ENCODE data around the gene MAP7D2.

The MAP7D2 gene

GRCh38 chrX:20029728-20030127 lies 87.0 kb downstream of the MAP7D2 start:
- ChIA-PET POLR2A (no interaction called here), CTCF (no interaction called here)
- no peak for DNase-seq (ENCODE audit: extremely low spot score)
- TF ChIP-seq FOXA1 (IDR thresholded peaks at IDR 0.05) (no peak), FOXK2 (IDR thresholded peaks at IDR 0.05) (no peak), HDGF (IDR thresholded peaks at IDR 0.05; ENCODE audit: borderline replicate concordance) (no peak), LEF1 (IDR thresholded peaks at IDR 0.05; ENCODE audit: borderline replicate concordance) (no peak), ZNF384 (IDR thresholded peaks at IDR 0.05) (no peak), FOXM1 (IDR thresholded peaks at IDR 0.05; ENCODE audit: borderline replicate concordance) (no peak), ARNT (IDR thresholded peaks at IDR 0.05) (no peak), SUZ12 (IDR thresholded peaks at IDR 0.05) (no peak), CTBP1 (IDR thresholded peaks at IDR 0.05; ENCODE audit: borderline replicate concordance) (no peak), BHLHE40 (IDR thresholded peaks at IDR 0.05; ENCODE audit: borderline replicate concordance) (no peak), PKNOX1 (IDR thresholded peaks at IDR 0.05) (no peak), ELF4 (IDR thresholded peaks at IDR 0.05) (no peak)

DNA sequence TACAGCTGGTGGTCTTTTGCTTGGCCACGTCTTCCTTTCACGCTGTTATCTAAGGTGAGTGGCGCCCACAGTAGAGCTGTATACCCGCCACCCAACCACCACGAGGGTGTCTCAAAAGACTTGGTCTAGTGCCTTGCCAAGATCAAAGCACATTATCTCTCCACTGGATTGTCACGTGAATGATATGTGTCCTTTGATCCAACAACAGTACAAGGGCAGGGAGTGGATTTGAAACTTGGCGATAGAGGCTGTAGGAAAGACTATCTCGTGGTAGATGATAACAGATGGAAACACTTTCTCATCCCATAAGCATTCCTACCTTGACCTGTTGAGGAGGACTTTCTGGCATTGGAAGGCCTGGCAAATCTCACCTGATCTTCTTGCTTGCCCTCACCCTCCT lies 88.1 kb downstream of the MAP7D2 start:
- no peak for DNase-seq (ENCODE audit: extremely low spot score)
- TF ChIP-seq SP1 (IDR thresholded peaks at IDR 0.05) (no peak), ZNF384 (IDR thresholded peaks at IDR 0.05) (no peak), FOXA1 (IDR thresholded peaks at IDR 0.05) (no peak), PKNOX1 (IDR thresholded peaks at IDR 0.05) (no peak), LEF1 (IDR thresholded peaks at IDR 0.05; ENCODE audit: borderline replicate concordance) (no peak), ARNT (IDR thresholded peaks at IDR 0.05) (no peak), BHLHE40 (IDR thresholded peaks at IDR 0.05; ENCODE audit: borderline replicate concordance) (no peak), TARDBP (IDR thresholded peaks at IDR 0.05) (no peak), FOXK2 (IDR thresholded peaks at IDR 0.05) (no peak), SUZ12 (IDR thresholded peaks at IDR 0.05) (no peak), FOXM1 (IDR thresholded peaks at IDR 0.05; ENCODE audit: borderline replicate concordance) (no peak), L3MBTL2 (conservative IDR thresholded peaks at IDR 0.05) (no peak), NFRKB (IDR thresholded peaks at IDR 0.05) (no peak), CTBP1 (IDR thresholded peaks at IDR 0.05; ENCODE audit: borderline replicate concordance) (no peak), ELF4 (IDR thresholded peaks at IDR 0.05) (no peak), HDGF (IDR thresholded peaks at IDR 0.05; ENCODE audit: borderline replicate concordance) (no peak)
- POLR2A ChIA-PET, result no interaction called here
- CTCF ChIA-PET, result no interaction called here

DNA sequence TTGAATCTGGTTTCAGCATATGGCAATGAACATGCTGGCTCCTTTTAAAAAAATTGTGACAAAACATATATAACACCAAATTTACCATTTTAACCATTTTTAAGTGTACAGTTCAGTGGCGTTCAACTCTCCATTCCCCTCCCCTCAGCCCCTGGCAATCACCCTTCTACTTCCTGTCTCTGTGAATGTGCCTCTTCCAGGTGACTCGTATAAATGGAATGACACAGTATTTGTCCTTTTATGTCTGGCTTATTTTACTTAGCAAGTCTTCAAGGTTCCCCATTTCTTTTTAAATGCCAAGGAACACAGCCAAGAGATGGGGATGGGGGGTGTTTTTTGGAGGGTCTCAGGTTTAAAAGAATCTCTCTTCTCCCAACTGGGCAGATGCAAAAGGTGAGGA lies 90.4 kb downstream of the MAP7D2 start:
- POLR2A ChIA-PET, result no interaction called here
- CTCF ChIA-PET, result no interaction called here
- TF ChIP-seq PKNOX1 (IDR thresholded peaks at IDR 0.05), result no peak
- TF ChIP-seq ZNF384 (IDR thresholded peaks at IDR 0.05), result no peak
- TF ChIP-seq NFRKB (IDR thresholded peaks at IDR 0.05), result no peak
- no peak for TF ChIP-seq SP1 (IDR thresholded peaks at IDR 0.05)
- TF ChIP-seq CTBP1 (IDR thresholded peaks at IDR 0.05; ENCODE audit: borderline replicate concordance), result no peak
- no peak for TF ChIP-seq SUZ12 (IDR thresholded peaks at IDR 0.05)
- no peak for TF ChIP-seq HDGF (IDR thresholded peaks at IDR 0.05; ENCODE audit: borderline replicate concordance)
- no peak for TF ChIP-seq ARNT (IDR thresholded peaks at IDR 0.05)
- TF ChIP-seq LEF1 (IDR thresholded peaks at IDR 0.05; ENCODE audit: borderline replicate concordance), result no peak
- no peak for TF ChIP-seq FOXA1 (IDR thresholded peaks at IDR 0.05)
- no peak for TF ChIP-seq L3MBTL2 (conservative IDR thresholded peaks at IDR 0.05)
- TF ChIP-seq ELF4 (IDR thresholded peaks at IDR 0.05), result no peak
- TF ChIP-seq FOXM1 (IDR thresholded peaks at IDR 0.05; ENCODE audit: borderline replicate concordance), result no peak
- TF ChIP-seq BHLHE40 (IDR thresholded peaks at IDR 0.05; ENCODE audit: borderline replicate concordance), result no peak
- no peak for TF ChIP-seq FOXK2 (IDR thresholded peaks at IDR 0.05)
- TF ChIP-seq TARDBP (IDR thresholded peaks at IDR 0.05), result no peak
- DNase-seq (ENCODE audit: extremely low spot score), result no peak

DNA sequence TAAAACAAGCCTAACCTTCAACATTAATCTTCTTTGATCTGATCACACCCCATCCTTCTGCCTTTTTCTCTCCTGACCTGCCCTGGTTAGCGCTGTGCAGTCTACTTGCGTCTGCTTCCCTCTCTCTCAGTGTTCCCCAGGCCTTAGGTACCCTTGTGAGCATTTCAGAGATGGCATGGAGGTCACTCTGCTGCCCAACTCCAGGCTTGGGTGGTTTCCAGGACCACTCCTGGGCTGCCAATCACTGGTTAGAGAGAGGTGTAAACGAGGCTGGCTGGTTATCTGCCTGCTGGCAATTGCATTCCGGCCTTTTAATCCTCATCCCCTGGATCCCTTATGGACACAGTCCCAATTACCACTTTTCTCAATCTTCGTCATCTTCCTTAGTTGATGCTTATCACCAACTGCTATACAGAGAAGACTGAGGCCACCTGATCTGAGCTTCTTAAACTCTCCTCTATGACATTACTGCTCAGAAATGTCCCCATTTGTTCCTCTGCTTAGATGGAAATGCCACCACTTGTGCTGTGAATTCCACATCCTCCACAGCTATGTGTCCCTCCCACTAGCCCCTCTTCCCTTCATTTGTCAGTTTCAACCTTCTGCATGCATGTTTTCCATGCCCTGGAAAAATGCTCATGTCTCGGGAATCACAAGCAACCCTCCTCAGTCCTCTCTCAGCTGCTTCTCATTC lies 96.9 kb downstream of the MAP7D2 start:
- DNase-seq (ENCODE audit: extremely low spot score), result no peak
- ChIA-PET CTCF (no interaction called here), POLR2A (no interaction called here)
- TF ChIP-seq PKNOX1 (IDR thresholded peaks at IDR 0.05), result no peak
- no peak for TF ChIP-seq FOXK2 (IDR thresholded peaks at IDR 0.05)
- no peak for TF ChIP-seq L3MBTL2 (conservative IDR thresholded peaks at IDR 0.05)
- TF ChIP-seq SP1 (IDR thresholded peaks at IDR 0.05), result no peak
- TF ChIP-seq HDGF (IDR thresholded peaks at IDR 0.05; ENCODE audit: borderline replicate concordance), result no peak
- no peak for TF ChIP-seq ZNF384 (IDR thresholded peaks at IDR 0.05)
- TF ChIP-seq ARNT (IDR thresholded peaks at IDR 0.05), result no peak
- TF ChIP-seq CTBP1 (IDR thresholded peaks at IDR 0.05; ENCODE audit: borderline replicate concordance), result no peak
- TF ChIP-seq BHLHE40 (IDR thresholded peaks at IDR 0.05; ENCODE audit: borderline replicate concordance), result no peak
- TF ChIP-seq SUZ12 (IDR thresholded peaks at IDR 0.05), result no peak
- no peak for TF ChIP-seq ELF4 (IDR thresholded peaks at IDR 0.05)
- no peak for TF ChIP-seq TARDBP (IDR thresholded peaks at IDR 0.05)
- TF ChIP-seq FOXA1 (IDR thresholded peaks at IDR 0.05), result no peak

DNA sequence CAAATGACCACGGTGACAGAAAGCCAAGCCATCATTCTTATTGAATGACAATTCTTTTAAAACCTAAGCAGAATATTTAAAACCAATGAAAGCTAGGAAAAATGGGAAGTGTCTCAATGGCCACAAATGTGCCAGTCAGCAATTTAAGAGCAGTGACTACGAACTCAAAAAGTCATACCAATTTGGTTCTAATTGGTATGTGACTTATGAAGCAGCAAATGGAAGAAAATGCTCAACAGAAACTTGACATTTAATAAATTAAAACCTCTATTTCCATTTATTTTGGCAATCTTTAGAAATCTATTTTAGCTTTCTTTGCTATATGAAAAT lies 100.1 kb downstream of the MAP7D2 start:
- CTCF ChIA-PET, result no interaction called here
- no peak for TF ChIP-seq TARDBP (IDR thresholded peaks at IDR 0.05)
- no peak for TF ChIP-seq SUZ12 (IDR thresholded peaks at IDR 0.05)
- TF ChIP-seq FOXM1 (IDR thresholded peaks at IDR 0.05; ENCODE audit: borderline replicate concordance), result no peak
- no peak for TF ChIP-seq LEF1 (IDR thresholded peaks at IDR 0.05; ENCODE audit: borderline replicate concordance)
- TF ChIP-seq SP1 (IDR thresholded peaks at IDR 0.05), result no peak
- no peak for TF ChIP-seq FOXA1 (IDR thresholded peaks at IDR 0.05)
- no peak for TF ChIP-seq CTBP1 (IDR thresholded peaks at IDR 0.05; ENCODE audit: borderline replicate concordance)
- no peak for TF ChIP-seq PKNOX1 (IDR thresholded peaks at IDR 0.05)
- no peak for TF ChIP-seq ELF4 (IDR thresholded peaks at IDR 0.05)
- TF ChIP-seq L3MBTL2 (conservative IDR thresholded peaks at IDR 0.05), result no peak
- TF ChIP-seq NFRKB (IDR thresholded peaks at IDR 0.05), result no peak
- TF ChIP-seq ARNT (IDR thresholded peaks at IDR 0.05), result no peak
- no peak for TF ChIP-seq BHLHE40 (IDR thresholded peaks at IDR 0.05; ENCODE audit: borderline replicate concordance)
- TF ChIP-seq ZNF384 (IDR thresholded peaks at IDR 0.05), result no peak
- no peak for TF ChIP-seq HDGF (IDR thresholded peaks at IDR 0.05; ENCODE audit: borderline replicate concordance)
- TF ChIP-seq FOXK2 (IDR thresholded peaks at IDR 0.05), result no peak
- DNase-seq (ENCODE audit: extremely low spot score), result no peak
- POLR2A ChIA-PET, result no interaction called here

Measured in HEK293T (cell line).